Breast epithelium (tissue), 3 donors: ENCODE measurements around the gene ANKS4B.

Experiments used
- POLR2A ChIP-seq: fragments of 450-650 bp; IDR thresholded peaks from one replicate; pipeline ENCODE4 v1.6.1; 2016; ENCODE audit warnings: antibody characterized with exemption, mild to moderate bottlenecking, moderate library complexity
- TF ChIP-seq, protein P1 (sequence below), 3 donors: fragments of 450-650 bp; IDR thresholded peaks; one replicate each; pipeline ENCODE4 v1.5.1; 2016 to 2017; ENCODE audit warnings: antibody characterized with exemption in 3 of 3, mild to moderate bottlenecking in 3 of 3, moderate library complexity in 3 of 3

- no peak for TF ChIP-seq POLR2A
- TF ChIP-seq, protein P1, sequence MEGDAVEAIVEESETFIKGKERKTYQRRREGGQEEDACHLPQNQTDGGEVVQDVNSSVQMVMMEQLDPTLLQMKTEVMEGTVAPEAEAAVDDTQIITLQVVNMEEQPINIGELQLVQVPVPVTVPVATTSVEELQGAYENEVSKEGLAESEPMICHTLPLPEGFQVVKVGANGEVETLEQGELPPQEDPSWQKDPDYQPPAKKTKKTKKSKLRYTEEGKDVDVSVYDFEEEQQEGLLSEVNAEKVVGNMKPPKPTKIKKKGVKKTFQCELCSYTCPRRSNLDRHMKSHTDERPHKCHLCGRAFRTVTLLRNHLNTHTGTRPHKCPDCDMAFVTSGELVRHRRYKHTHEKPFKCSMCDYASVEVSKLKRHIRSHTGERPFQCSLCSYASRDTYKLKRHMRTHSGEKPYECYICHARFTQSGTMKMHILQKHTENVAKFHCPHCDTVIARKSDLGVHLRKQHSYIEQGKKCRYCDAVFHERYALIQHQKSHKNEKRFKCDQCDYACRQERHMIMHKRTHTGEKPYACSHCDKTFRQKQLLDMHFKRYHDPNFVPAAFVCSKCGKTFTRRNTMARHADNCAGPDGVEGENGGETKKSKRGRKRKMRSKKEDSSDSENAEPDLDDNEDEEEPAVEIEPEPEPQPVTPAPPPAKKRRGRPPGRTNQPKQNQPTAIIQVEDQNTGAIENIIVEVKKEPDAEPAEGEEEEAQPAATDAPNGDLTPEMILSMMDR (IDR thresholded peaks at IDR 0.05), result no peak
These were observed 31.8 kb downstream of the ANKS4B start for GRCh38 chr16:21265104-21265837.
